Measurements from ENCODE around the gene CSRP3. TPM values are rescaled to one million over a fixed set of nuclear protein-coding genes. Genes with fewer than 3 reads are reported as not detected.

Gene CSRP3
- total and polyA plus RNA-seq, 2 donors (not counting 3 experiments of a cell fraction or from before 2014, with no cell fraction given), result not detected

- CTCF ChIA-PET, result interaction anchor here (3.6 kb wide), 1 partner anchor 100 kb away, joined by 15 read pairs; no protein-coding TSS in a partner anchor
- peaks cover 1% of the 10 kb centered on the region for H3K4me1 ChIP-seq (ENCODE audit: control insufficient read depth, extremely low read depth, insufficient read depth, low read length)
- dilution Hi-C loops (cut with MboI; ENCODE audit: extremely low pct_ligation_motif_present, low sequenced_read_pairs) (no loop called here), intact Hi-C loops (cut with micrococcal nuclease) (no loop called here)
- no peaks in the 10 kb centered on the region for H3K27me3 ChIP-seq (ENCODE audit: control insufficient read depth in 2 of 2, insufficient read depth in 2 of 2, low read length in 2 of 2)
- H3K27ac ChIP-seq (ENCODE audit: insufficient read depth, low read depth, low read length), result no peak overlapping the region
- FAIRE-seq (no peak), DNase-seq (ENCODE audit: low read depth, low spot score) (no peak)
- H3K9me1 ChIP-seq (replicated peaks; ENCODE audit: control insufficient read depth, extremely low read depth, insufficient read depth, low read length), result no peaks in the 10 kb centered on the region
- no peak overlapping the region for H3K4me2 ChIP-seq (ENCODE audit: insufficient read depth, low read length)
- BruUV-seq (replicated peaks), result no TSS peak
- no peaks in the 10 kb centered on the region for H4K20me1 ChIP-seq (replicated peaks; ENCODE audit: control insufficient read depth, extremely low read depth, insufficient read depth, low read length)
- no peak overlapping the region for H2AFZ ChIP-seq (ENCODE audit: low read depth, low read length)
- no peaks in the 10 kb centered on the region for H3K79me2 ChIP-seq (ENCODE audit: control insufficient read depth, insufficient read depth, low read length)
- no peaks in the 10 kb centered on the region for H3K9me3 ChIP-seq (replicated peaks; ENCODE audit: control insufficient read depth, insufficient read depth, low read length)
- H3K4me3 ChIP-seq (replicated peaks in 1 of 3; ENCODE audit: insufficient read depth in 1 of 3, low read depth in 1 of 3, low read length in 3 of 3), result no peak overlapping the region
- TF ChIP-seq EZH2 (IDR thresholded peaks at IDR 0.05; ENCODE audit: borderline replicate concordance, low read depth, low read length, severe bottlenecking) (no peak), GATA2 (IDR thresholded peaks at IDR 0.05; ENCODE audit: insufficient read depth, insufficient read length, low read depth, low read length) (peak; percentile 27)
- POLR2A ChIA-PET, result no interaction called here
- peaks cover 10 to 27% of the 10 kb centered on the region in 2 experiments for H3K36me3 ChIP-seq (ENCODE audit: control insufficient read depth in 2 of 2, extremely low read depth in 1 of 2, insufficient read depth in 2 of 2, low read length in 2 of 2)
- no peak overlapping the region for H3K9ac ChIP-seq (replicated peaks; ENCODE audit: extremely low read depth, insufficient read depth, low read length)
Measured at GRCh38 chr11:19176629-19177186, 25.1 kb downstream of the CSRP3 start.

DNA sequence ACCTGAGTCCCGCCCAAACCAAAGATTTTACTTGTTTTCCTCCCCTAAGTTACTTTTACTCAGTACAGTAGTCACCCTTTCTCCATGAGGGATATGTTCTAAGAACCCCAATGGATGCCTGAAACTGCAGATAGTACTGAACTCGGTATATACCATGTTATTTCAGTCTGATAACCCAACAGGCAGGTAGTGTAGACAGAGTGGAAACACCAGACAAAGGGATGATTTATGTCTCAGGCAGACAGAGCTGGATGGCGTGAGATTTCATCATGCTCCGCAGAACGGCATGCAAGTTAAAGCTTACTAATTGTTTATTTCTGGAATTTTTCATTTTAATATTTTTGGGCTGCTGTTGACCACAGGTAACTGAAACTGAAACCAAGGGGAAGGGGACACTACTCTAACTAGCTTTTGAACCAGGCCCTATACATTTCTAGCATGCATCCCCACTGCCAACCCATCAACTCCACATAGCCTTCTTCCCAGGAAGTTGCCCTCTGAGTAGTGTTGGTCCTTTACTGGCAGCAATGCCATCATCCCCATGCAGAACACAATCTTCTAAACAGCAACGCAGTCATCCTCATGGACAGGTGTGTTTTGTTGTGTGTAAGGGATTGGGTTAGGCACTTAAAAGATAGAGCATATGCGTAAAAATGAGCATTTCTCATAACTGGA, 27.7 kb downstream of the CSRP3 start:
- FAIRE-seq (no peak), DNase-seq (ENCODE audit: low read depth, low spot score) (no peak)
- Histone ChIP-seq H3K4me2 (ENCODE audit: insufficient read depth, low read length) (no peak overlapping the region), H3K9ac (replicated peaks; ENCODE audit: extremely low read depth, insufficient read depth, low read length) (no peak overlapping the region), H3K4me3 (replicated peaks in 1 of 3; ENCODE audit: insufficient read depth in 1 of 3, low read depth in 1 of 3, low read length in 3 of 3) (no peak overlapping the region), H3K9me3 (replicated peaks; ENCODE audit: control insufficient read depth, insufficient read depth, low read length) (no peaks in the 10 kb centered on the region), H3K27me3 (ENCODE audit: control insufficient read depth in 2 of 2, insufficient read depth in 2 of 2, low read length in 2 of 2) (no peaks in the 10 kb centered on the region), H2AFZ (ENCODE audit: low read depth, low read length) (no peak overlapping the region), H4K20me1 (replicated peaks; ENCODE audit: control insufficient read depth, extremely low read depth, insufficient read depth, low read length) (no peaks in the 10 kb centered on the region), H3K9me1 (replicated peaks; ENCODE audit: control insufficient read depth, extremely low read depth, insufficient read depth, low read length) (no peaks in the 10 kb centered on the region), H3K79me2 (ENCODE audit: control insufficient read depth, insufficient read depth, low read length) (no peaks in the 10 kb centered on the region), H3K27ac (ENCODE audit: insufficient read depth, low read depth, low read length) (no peak overlapping the region), H3K4me1 (ENCODE audit: control insufficient read depth, extremely low read depth, insufficient read depth, low read length) (peaks cover 9% of the 10 kb centered on the region), H3K36me3 (ENCODE audit: control insufficient read depth in 2 of 2, extremely low read depth in 1 of 2, insufficient read depth in 2 of 2, low read length in 2 of 2) (peaks cover 10 to 32% of the 10 kb centered on the region in 2 experiments)
- CTCF ChIA-PET, result interaction anchor here (0.6 to 3.6 kb wide), 2 partner anchors 70 to 97 kb away, joined by 3 to 15 read pairs; no protein-coding TSS in a partner anchor
- no TSS peak for BruUV-seq (replicated peaks)
- POLR2A ChIA-PET, result no interaction called here
- dilution Hi-C loops (cut with MboI; ENCODE audit: extremely low pct_ligation_motif_present, low sequenced_read_pairs), result no loop called here
- TF ChIP-seq POLR2A (IDR thresholded peaks at IDR 0.05; ENCODE audit: low read depth, low read length) (no peak), JUN (IDR thresholded peaks at IDR 0.05; ENCODE audit: borderline replicate concordance, insufficient read depth, insufficient read length, low read depth) (no peak), FOS (IDR thresholded peaks at IDR 0.05; ENCODE audit: borderline replicate concordance, insufficient read depth, low read length) (no peak), EZH2 (IDR thresholded peaks at IDR 0.05; ENCODE audit: borderline replicate concordance, low read depth, low read length, severe bottlenecking) (no peak), MYC (IDR thresholded peaks at IDR 0.05; ENCODE audit: low read depth, low read length) (no peak), GATA2 (IDR thresholded peaks at IDR 0.05; ENCODE audit: insufficient read depth, insufficient read length, low read depth, low read length) (no peak), POLR2AphosphoS5 (IDR thresholded peaks at IDR 0.05; ENCODE audit: insufficient read depth, low read depth, low read length) (no peak), MAX (IDR thresholded peaks at IDR 0.05; ENCODE audit: insufficient read depth, insufficient read length) (no peak)
- TF ChIP-seq, protein P1, sequence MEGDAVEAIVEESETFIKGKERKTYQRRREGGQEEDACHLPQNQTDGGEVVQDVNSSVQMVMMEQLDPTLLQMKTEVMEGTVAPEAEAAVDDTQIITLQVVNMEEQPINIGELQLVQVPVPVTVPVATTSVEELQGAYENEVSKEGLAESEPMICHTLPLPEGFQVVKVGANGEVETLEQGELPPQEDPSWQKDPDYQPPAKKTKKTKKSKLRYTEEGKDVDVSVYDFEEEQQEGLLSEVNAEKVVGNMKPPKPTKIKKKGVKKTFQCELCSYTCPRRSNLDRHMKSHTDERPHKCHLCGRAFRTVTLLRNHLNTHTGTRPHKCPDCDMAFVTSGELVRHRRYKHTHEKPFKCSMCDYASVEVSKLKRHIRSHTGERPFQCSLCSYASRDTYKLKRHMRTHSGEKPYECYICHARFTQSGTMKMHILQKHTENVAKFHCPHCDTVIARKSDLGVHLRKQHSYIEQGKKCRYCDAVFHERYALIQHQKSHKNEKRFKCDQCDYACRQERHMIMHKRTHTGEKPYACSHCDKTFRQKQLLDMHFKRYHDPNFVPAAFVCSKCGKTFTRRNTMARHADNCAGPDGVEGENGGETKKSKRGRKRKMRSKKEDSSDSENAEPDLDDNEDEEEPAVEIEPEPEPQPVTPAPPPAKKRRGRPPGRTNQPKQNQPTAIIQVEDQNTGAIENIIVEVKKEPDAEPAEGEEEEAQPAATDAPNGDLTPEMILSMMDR (IDR thresholded peaks at IDR 0.05; ENCODE audit: extremely low read depth in 1 of 2, insufficient read depth in 1 of 2, low read depth in 1 of 2, low read length in 2 of 2), result no peak
- intact Hi-C loops (cut with micrococcal nuclease), result loop anchor here (5.0 kb wide), 1 partner anchor 68 kb away; the partner anchor contains the start of gene E2F8

All from endothelial cell of umbilical vein (primary cell).